HepG2 (cell line): ENCODE measurements around the gene SWI5. TPM values are rescaled to one million over a fixed set of nuclear protein-coding genes. Genes with fewer than 3 reads are reported as not detected.

Experiments
- DBP ChIP-seq: sonication (generic); formaldehyde crosslinking; IDR thresholded peaks from 2 replicates; pipeline ENCODE4 v1.4.0; 2020; ENCODE audit warnings: missing genetic modification reagents; ENCODE audit errors: not compliant biosample characterization
- ETV6 ChIP-seq: sonication (generic); formaldehyde crosslinking; conservative IDR thresholded peaks from 2 replicates; pipeline ENCODE4 v1.4.0; 2020; ENCODE audit warnings: missing genetic modification reagents
- HOXA7 ChIP-seq: sonication (generic); formaldehyde crosslinking; IDR thresholded peaks from 2 replicates; pipeline ENCODE4 v1.8.1; 2022; ENCODE audit warnings: mild to moderate bottlenecking, missing genetic modification reagents, moderate library complexity
- MBNL3 ChIP-seq: fragments of 250-450 bp; sonication (Bioruptor Pico); conservative IDR thresholded peaks from 2 replicates; pipeline ENCODE4 v1.8.0; 2022; ENCODE audit warnings: mild to moderate bottlenecking, inconsistent platforms
- RFX3 ChIP-seq: IDR thresholded peaks from 2 replicates; pipeline ENCODE4 v1.6.1; 2016; ENCODE audit warnings: missing biosample characterization, missing genetic modification reagents
- YEATS2 ChIP-seq: sonication (generic); formaldehyde crosslinking; IDR thresholded peaks from 2 replicates; pipeline ENCODE4 v1.4.0; 2020; ENCODE audit warnings: missing genetic modification reagents, borderline replicate concordance
- ZBTB14 ChIP-seq: sonication (generic); formaldehyde crosslinking; IDR thresholded peaks from 2 replicates; pipeline ENCODE4 v1.4.0; 2020; ENCODE audit warnings: missing genetic modification reagents
- ZBTB38 ChIP-seq: sonication (generic); formaldehyde crosslinking; IDR thresholded peaks from 2 replicates; pipeline ENCODE4 v1.5.1; 2020; ENCODE audit warnings: mild to moderate bottlenecking, missing genetic modification reagents
- polyA plus RNA-seq, 8 experiments: library from polyadenylated mRNA; depleted of rRNA in 3 of 8; stranded (reverse) in 7 of 8; unstranded in 1 of 8; fragments of >200 nt; fragmentation: Illumina TruSeq in 4 of 8; extraction: Trizol in 4 of 8; gene quantifications; 2 replicates each; pipeline versions ENCODE4 v1.2.1 to v1.2.3, GENCODE V29; 2011 to 2016; ENCODE audit warnings: low read depth in 4 of 8, missing spikeins in 1 of 8, mixed read lengths in 1 of 8; ENCODE audit not compliant: insufficient read depth in 1 of 8
- total RNA-seq, 5 experiments: library from RNA; depleted of rRNA; stranded (reverse); fragments of >200 nt; fragmentation: Illumina TruSeq; extraction: Trizol; gene quantifications; 2 replicates each; pipeline ENCODE4 v1.2.3, GENCODE V29; 2016; ENCODE audit warnings: low read depth in 1 of 5
- TF ChIP-seq, protein P1 (sequence below): sonication (generic); formaldehyde crosslinking; IDR thresholded peaks from 2 replicates; pipeline ENCODE4 v1.4.0; 2020; ENCODE audit warnings: mild to moderate bottlenecking, missing genetic modification reagents
- TF ChIP-seq, protein P2 (sequence below): sonication (generic); formaldehyde crosslinking; IDR thresholded peaks from 2 replicates; pipeline ENCODE4 v1.5.0; 2020; ENCODE audit warnings: mild to moderate bottlenecking, low read depth, missing genetic modification reagents, borderline replicate concordance
- TF ChIP-seq, protein P3 (sequence below): IDR thresholded peaks from 2 replicates; pipeline ENCODE4 v1.6.1; 2012; ENCODE audit warnings: low read length, improper control_type of control experiment
- TF ChIP-seq, protein P4 (sequence below): sonication (generic); formaldehyde crosslinking; IDR thresholded peaks from 2 replicates; pipeline ENCODE4 v1.4.0; 2020; ENCODE audit warnings: missing genetic modification reagents
- TF ChIP-seq, protein P5 (sequence below): sonication (generic); formaldehyde crosslinking; IDR thresholded peaks from 2 replicates; pipeline ENCODE4 v1.8.0; 2022; ENCODE audit warnings: mild to moderate bottlenecking, missing genetic modification reagents
- TF ChIP-seq, protein P6 (sequence below): IDR thresholded peaks from 2 replicates; pipeline ENCODE4 v1.6.1; 2016; ENCODE audit warnings: control low read depth

Gene SWI5
- total and polyA plus RNA-seq, 2 of the 13 experiments (the other 11 are each of a cell fraction or from before 2014, with no cell fraction given), result 39.2 to 41.0 TPM

DNA sequence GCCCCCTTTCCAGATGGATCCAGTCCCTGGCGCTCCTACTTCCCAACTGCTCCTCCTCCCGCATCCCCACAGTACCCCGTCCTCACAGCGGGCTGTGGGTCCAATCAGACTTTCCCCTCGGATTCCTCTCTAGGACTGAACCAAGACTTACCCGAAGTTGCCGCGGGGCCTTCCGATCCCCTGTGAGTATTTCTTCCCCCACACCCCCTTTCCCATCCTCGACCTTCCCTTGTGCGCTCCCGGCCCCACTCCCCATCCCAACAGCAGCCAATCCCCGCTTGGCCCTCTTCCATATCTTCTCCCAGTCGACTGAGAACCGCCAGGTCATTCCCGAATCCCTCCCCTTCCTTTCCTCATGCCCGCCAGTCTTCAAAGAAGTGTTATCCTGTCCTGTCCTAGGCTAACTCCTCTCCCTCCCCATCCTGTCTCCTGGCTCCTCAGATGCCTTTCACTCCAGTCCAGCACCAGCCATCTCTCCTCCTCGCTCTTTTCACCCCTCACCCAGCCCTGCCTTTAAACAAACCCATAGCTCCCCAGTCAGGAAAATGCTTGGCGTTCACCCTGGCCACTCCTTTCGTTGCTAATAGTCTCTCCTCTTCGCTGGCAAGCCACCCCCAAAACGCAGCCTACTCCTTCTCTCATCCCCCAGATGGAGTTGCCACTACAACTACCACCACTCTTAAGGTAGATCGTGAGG lies 646 bp downstream of the SWI5 start (continued):
- TF ChIP-seq, protein P1, sequence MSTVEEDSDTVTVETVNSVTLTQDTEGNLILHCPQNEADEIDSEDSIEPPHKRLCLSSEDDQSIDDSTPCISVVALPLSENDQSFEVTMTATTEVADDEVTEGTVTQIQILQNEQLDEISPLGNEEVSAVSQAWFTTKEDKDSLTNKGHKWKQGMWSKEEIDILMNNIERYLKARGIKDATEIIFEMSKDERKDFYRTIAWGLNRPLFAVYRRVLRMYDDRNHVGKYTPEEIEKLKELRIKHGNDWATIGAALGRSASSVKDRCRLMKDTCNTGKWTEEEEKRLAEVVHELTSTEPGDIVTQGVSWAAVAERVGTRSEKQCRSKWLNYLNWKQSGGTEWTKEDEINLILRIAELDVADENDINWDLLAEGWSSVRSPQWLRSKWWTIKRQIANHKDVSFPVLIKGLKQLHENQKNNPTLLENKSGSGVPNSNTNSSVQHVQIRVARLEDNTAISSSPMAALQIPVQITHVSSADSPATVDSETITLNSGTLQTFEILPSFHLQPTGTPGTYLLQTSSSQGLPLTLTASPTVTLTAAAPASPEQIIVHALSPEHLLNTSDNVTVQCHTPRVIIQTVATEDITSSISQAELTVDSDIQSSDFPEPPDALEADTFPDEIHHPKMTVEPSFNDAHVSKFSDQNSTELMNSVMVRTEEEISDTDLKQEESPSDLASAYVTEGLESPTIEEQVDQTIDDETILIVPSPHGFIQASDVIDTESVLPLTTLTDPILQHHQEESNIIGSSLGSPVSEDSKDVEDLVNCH, result no peak
- TF ChIP-seq HOXA7 (CRISPR knock-in tag) (no peak), YEATS2 (CRISPR knock-in tag) (no peak), ZBTB38 (CRISPR knock-in tag) (no peak), RFX3 (CRISPR knock-in tag) (no peak), ETV6 (CRISPR knock-in tag) (no peak), ZBTB14 (CRISPR knock-in tag) (no peak), MBNL3 (CRISPR knock-in tag) (no peak), DBP (no peak)
- TF ChIP-seq, protein P2, sequence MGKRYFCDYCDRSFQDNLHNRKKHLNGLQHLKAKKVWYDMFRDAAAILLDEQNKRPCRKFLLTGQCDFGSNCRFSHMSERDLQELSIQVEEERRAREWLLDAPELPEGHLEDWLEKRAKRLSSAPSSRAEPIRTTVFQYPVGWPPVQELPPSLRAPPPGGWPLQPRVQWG (CRISPR knock-in tag), result no peak
- TF ChIP-seq, protein P3, sequence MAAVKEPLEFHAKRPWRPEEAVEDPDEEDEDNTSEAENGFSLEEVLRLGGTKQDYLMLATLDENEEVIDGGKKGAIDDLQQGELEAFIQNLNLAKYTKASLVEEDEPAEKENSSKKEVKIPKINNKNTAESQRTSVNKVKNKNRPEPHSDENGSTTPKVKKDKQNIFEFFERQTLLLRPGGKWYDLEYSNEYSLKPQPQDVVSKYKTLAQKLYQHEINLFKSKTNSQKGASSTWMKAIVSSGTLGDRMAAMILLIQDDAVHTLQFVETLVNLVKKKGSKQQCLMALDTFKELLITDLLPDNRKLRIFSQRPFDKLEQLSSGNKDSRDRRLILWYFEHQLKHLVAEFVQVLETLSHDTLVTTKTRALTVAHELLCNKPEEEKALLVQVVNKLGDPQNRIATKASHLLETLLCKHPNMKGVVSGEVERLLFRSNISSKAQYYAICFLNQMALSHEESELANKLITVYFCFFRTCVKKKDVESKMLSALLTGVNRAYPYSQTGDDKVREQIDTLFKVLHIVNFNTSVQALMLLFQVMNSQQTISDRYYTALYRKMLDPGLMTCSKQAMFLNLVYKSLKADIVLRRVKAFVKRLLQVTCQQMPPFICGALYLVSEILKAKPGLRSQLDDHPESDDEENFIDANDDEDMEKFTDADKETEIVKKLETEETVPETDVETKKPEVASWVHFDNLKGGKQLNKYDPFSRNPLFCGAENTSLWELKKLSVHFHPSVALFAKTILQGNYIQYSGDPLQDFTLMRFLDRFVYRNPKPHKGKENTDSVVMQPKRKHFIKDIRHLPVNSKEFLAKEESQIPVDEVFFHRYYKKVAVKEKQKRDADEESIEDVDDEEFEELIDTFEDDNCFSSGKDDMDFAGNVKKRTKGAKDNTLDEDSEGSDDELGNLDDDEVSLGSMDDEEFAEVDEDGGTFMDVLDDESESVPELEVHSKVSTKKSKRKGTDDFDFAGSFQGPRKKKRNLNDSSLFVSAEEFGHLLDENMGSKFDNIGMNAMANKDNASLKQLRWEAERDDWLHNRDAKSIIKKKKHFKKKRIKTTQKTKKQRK, result no peak
- TF ChIP-seq, protein P4, sequence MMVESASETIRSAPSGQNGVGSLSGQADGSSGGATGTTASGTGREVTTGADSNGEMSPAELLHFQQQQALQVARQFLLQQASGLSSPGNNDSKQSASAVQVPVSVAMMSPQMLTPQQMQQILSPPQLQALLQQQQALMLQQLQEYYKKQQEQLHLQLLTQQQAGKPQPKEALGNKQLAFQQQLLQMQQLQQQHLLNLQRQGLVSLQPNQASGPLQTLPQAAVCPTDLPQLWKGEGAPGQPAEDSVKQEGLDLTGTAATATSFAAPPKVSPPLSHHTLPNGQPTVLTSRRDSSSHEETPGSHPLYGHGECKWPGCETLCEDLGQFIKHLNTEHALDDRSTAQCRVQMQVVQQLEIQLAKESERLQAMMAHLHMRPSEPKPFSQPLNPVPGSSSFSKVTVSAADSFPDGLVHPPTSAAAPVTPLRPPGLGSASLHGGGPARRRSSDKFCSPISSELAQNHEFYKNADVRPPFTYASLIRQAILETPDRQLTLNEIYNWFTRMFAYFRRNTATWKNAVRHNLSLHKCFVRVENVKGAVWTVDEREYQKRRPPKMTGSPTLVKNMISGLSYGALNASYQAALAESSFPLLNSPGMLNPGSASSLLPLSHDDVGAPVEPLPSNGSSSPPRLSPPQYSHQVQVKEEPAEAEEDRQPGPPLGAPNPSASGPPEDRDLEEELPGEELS, result no peak; the same call in 1 of the 2 replicates
- TF ChIP-seq, protein P5, sequence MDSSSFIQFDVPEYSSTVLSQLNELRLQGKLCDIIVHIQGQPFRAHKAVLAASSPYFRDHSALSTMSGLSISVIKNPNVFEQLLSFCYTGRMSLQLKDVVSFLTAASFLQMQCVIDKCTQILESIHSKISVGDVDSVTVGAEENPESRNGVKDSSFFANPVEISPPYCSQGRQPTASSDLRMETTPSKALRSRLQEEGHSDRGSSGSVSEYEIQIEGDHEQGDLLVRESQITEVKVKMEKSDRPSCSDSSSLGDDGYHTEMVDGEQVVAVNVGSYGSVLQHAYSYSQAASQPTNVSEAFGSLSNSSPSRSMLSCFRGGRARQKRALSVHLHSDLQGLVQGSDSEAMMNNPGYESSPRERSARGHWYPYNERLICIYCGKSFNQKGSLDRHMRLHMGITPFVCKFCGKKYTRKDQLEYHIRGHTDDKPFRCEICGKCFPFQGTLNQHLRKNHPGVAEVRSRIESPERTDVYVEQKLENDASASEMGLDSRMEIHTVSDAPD (CRISPR knock-in tag), result no peak
- TF ChIP-seq, protein P6, sequence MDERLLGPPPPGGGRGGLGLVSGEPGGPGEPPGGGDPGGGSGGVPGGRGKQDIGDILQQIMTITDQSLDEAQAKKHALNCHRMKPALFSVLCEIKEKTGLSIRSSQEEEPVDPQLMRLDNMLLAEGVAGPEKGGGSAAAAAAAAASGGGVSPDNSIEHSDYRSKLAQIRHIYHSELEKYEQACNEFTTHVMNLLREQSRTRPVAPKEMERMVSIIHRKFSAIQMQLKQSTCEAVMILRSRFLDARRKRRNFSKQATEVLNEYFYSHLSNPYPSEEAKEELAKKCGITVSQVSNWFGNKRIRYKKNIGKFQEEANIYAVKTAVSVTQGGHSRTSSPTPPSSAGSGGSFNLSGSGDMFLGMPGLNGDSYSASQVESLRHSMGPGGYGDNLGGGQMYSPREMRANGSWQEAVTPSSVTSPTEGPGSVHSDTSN (CRISPR knock-in tag), result no peak
